ENCODE results near the gene SEC16A.
"Not testable (repeated sequence)": the region's sequence is repeated elsewhere in the genome, so short reads cannot be mapped to it uniquely, and the experiment has no call there.

SEC16A gene

DNA sequence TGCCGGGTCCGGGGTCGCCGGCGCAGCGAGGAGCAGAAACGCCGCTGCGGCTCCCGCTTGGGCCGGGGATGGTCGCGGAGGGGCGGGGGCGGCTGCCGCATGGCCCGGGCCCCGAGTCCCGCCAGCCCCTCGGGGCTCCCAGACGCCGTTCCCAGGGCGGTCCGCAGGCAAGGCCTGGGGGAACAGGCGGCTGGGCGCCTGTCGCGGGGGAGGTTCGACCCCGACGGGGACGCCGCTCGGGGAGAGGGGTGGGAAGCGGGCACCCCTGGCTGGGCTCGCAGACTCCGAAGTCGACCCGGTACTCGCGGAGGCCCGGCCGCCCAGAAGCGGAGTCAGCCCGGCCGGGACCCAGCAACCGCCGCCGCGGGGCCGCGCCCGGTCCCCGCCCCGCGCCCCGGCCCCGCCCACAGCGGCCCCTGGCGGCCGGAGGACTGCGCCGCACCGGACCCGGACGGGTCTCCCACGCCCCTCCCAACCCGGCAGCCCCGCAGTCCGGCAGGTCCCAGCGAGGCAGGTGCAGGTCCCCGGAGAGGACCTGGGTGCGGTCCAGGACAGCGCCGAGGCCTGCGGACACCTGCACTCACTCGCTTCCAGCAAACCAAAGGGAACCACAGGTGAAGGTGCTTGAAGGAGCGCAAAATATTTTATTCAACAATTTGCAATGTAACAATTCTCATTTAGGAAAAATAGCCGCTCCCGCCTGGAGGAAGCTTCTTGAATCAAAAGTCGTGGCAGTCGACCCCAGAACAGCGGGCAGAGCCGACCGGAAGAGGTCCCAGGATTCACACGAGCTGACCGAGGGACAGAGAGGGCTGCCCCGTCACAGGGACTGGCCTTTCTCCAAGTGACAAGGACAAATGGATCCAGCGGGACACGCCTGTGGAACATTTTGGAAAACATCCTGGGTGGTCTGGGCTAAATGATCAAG, 43.1 kb downstream of the SEC16A start, which contains the start of gene INPP5E:
Gene INPP5E, minus strand, starts transcription at position 365 of the 928 bp plus-strand sequence. CDS start 426 bp downstream, outside the sequence.
- no peak for FAIRE-seq

DNA sequence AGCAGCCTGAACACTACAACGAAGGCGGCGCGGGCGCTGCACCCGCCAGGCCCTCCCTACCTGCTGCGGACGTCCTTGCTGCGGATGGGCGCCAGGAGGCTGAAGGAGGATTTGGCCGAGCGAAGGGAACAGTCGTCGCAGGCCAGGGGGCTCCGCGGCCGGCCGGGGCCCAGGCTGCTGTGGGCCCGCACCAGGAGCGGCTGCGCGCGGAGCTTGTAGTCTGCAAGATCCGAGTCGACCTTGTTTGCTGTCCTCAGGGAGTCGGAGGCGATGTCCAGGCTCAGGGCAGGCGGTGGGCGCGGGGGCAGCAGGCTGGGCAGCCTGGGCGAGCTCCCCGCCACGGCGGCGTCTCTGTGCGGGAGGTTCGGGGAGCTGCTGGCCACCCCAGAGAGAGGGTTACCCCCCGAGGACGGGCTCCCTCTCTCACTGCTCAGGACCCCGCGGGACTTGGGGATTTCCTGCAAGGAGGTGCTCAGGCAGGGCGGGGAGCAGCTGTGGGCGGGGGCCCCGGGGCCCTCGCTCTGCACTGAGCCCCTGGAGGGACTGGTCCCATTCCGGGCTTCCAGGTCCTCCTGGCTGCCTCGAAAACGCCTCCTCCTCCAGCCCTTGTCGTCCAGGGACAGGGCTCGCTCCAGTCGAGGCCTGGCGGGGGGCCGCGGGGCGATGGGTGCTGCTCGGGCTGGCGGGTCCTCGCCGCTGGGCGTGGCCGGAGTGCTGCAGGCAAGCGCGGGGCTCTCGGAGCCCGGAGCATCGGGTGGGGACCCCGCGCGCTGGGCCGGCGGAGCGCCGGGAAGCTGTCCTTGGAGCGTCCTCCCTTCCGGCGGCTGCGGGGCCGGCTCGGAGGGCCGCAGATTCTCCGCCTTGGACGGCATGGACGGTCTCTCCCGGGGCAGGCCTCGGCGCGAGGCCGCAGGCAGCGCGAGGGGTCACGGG, 44.0 kb downstream of the SEC16A start:
- FAIRE-seq = no peak

DNA sequence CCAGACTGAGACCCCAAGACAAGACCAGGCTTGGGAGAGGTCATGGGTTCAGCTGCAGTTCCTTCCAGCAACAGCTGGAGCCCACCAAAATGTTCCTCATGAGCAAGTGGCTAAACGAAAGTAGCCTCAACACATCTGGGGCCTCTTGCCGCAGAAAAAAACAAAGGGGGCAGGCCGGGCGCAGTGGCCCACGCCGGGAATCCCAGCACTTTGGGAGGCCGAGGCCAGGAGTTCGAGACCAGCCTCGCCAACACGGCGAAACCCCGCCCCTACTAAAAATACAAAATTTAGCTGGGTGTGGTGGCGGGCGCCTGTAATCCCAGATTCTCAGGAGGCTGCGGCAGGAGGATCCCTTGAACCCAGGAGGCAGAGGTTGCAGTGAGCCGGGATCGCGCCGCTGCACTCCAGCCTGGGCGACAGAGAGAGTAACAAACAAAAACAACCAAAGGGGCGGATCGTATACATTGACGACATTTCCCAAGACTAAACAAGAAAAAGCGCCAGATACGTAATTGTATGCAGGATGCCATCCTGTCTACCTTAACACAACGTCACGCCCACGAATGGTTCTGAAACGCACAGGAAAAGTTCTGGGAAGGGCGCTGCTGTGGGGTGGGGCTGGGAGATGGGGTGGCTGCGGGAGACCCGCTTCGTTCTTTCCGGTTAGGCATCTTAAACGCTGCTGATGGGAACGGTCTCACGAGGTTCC, 44.8 kb downstream of the SEC16A start:
- no peak for FAIRE-seq

DNA sequence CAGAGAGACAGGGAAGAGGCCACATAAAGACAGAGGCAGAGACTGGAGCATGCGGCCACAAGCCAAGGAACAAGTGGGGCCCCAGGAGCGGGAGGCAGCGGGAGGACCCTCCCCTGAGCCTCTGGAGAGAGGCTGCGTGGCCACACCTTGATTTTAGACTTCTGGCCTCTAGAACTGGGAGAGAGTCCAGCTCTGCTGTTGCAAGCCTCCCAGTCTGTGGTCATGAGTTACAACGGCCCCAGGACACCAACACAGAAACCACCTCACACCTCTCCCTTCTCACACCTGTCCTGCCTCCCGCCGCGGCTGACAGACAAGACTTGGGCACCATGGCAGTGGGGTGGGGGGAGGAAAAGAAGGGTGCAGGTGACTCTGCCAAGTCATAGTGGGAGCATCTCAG, 45.4 kb downstream of the SEC16A start:
- FAIRE-seq = no peak

DNA sequence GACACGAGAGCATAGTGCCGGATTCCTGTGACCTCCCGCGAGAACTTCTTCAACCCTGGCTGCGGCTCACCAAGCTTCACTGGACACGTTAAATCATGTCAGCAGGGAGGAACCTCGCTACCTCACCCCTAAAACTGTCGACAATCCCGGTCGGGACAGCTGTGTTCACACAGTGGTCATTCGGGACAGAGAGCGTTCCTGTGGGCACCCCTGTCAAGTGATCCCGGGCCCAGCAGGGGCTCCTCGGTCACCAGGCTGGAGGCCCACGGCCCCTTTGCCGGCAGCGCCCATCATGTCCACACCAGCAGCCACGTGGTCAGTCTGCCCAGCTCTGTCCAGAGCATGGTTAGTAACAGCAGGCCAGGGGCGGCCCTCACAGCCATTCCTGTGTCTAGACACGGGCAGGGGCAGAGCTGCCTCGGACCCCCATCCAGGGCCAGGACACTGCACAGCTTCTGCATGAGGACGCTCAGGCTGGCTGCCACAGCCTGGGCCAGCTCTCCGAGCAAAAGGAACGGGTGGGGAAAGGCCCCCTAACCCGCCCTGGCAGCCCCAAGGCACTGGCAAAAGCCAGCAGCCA, 46.7 kb downstream of the SEC16A start:
- no peak for FAIRE-seq

DNA sequence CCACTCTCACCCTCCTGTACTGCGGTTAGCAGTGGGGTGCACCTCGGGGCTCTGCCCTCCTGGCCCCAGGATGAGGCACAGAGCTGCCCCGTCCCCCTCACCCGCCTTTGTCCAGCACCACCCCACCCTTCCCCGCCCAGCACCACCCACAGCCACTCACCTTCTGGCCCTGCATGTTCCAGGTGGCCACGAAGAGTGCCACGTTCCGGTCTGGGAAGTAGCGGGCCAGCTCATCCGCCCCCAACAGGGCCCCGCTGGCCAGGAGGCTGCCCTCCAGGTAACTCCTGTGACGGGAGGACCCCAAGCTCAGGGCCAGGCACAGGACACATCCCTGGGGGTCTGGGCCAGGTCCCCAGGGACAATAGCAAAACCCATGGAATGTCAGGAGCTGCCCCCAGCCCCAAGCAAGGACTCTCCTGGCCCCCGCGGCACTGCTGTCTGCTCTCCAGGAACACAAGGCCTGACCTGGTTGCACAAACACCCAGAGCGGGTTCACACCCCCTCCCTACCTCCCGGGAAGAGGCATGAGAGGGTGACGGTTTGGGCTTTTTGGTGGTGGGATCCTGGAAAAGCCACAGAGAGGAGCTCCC, 48.2 kb downstream of the SEC16A start:
- FAIRE-seq = no peak

DNA sequence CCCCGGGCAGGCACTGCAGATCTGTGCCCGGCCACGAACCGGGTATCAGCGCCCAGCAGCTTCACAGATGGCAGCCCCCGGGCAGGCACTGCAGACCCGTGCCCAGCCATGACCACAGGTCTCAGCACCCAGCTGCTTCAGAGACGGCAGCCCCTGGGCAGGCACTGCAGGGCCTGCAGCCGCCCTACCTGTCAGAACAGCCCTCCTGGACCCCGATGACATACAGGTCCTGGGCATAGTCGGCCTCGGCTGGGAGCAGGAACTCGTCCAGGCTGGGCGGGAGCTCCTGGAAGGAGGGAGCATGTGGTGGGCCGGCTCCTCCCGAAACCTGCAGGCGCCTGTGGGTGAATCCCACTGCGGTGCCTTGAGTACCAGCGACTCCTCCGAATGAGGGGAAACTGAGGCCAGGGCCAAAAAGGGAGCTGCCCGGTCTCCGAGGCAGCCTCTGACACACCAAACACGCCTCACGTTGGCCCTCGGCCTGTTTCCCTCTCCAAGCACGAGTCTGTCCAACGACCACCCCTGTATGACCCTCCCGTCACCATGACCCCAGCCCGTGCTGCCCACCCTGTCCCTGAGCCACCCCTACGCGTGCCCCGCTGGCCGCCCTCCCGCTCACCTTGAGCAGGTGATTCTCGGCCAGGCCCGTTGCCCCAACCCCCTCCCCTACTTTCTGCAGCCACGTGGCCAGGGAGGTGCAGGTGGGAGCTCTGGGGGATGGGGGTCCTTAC, 48.8 kb downstream of the SEC16A start:
- no peak for FAIRE-seq

DNA sequence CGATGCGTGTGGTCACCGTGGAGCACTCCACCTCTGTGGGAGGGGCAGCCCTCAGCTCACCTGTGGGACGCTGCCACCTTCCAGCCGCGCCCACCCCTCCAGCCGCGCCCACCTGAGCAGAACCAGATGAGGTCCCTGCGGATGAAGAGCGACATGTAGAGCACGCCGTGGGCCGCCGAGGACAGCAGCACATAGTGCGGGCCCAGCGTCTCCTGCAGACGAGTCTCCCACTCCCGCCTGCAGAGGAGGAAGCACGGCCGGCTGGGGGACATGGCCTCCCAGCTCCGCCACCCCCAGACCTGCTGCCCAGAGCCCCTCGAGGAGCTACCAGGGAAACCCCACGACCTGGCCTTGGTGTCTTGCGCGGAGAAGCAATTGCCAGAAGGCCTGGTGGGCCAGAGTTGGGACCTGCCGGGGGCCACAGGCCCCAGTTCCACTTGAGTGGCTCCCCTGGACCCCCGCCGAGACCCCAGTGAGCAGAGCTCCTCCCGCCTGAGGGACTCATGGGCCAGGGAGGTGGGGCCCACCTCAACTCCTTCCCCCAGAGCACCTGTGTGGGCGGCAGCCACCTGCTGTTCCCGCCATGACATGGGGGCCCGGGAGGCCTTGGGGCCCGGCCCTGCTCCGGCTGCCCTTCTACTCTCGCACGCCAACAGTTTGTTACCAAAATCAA, 49.7 kb downstream of the SEC16A start:
- no peak for FAIRE-seq

DNA sequence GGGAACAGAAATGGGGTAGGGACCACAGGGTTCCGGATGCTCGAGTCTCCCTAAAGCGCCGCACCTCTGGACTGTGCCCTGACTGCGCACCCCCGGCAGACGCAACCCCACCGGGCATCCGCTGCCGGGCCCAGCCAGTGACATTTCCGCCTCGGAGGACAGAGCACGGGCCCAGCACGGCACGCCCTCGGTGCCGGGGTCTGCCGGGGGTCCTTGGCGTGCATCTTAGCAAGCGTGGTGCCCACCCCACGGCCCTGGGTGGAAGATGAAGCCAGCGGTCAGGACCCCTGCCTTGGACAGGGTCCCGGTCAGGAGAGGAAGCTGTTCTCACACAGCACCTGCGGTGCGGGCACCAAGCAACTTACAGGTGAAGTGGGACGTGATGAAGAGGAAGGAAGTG, 50.2 kb downstream of the SEC16A start:
- FAIRE-seq = no peak

DNA sequence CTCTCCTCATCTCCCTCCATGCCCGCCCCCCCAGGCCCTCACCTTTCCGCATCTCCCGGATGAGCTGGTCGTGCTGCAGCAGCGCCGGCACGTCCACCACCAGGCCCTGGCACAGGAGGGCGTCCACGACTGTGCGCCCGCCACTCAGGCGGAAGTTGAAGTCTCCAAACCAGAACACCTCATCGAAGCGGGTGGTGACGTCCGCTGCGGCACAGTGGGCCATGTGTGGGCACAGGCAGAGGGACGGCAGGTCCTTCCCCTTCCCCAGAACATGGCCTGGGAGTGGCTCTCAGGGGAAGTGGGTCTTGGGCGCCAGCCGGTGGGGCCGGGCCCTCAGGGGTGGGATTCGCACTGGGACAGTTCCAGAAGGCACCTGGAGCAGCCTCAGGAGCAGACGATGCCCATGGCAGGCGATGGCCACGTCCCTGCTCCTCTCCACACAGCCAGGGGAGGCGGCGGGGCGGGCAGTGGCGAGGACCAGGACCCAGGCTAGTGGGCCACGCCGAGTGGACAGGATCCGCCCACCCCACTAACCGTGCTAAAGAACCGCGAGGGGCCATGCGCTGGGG, 51.0 kb downstream of the SEC16A start:
- FAIRE-seq = no peak

DNA sequence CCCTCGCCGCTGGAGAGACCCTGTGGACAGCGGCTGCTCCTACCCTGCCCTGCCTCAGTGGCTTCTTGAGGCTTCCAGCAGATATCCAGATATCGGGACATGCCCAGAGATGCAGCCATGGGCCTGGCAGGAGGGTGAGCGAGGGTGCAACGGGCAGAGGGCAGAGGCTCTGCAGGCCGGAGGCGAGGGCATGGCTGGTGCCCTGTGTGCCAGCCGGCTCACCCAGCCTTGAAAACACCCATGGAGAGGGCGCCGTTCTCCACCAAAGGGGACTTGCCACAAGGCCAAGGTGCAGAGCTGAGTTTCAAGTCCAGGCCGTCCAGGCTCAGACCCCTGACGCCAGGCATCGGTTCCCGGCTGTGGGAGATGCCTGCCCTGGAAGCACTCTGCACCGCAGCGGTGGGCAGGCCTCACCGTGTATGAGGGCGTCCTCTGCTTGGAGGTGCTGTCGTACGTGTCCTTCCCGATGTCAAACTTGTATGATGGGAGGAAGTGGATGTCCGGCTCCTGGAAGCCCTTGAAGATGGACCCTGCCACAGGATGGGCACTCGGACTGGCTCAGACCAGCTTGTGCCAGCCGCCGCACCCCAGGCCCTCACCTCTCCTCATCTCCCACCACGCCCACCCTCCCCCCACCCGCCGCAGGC, 52.1 kb downstream of the SEC16A start:
- no peak for FAIRE-seq

DNA sequence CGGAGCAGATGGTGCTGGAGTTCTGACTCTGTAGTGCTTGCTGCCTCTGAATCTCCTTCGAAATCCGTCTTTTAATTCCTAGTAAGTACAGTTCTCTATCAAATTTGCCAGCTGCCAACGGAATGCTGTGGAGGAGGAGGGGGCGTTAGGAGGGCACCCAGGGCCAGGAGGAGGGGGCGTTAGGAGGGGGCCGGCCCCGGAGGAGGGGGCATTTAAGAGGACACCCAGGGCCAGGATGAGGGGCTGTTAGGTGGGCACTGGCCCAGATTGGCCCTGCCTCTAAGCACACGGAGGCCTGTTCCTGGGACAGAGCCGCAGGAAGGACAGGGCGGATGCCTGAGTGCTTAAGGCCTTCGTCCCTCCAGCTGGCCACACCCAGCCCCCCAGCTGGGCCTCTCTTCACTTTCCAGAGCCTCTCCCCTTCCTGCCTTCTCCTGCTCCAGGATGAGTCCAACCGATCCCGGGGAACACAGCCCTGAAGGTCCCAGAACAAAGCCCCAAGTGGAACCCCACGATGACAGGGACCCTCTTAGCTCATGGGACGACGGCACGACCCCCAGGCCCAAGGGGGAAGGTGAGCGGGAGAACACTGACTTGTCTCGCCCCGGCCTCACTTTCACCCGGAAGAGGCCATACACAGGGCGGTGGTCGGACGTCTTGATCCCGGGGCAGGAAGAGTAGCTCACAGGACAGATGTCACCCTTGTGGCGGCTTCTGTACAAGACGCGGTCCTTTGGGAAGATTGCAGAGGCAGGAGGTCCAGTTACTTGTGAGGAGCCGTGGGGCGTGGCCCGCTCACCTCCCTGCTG, 53.0 kb downstream of the SEC16A start:
- no peak for FAIRE-seq

DNA sequence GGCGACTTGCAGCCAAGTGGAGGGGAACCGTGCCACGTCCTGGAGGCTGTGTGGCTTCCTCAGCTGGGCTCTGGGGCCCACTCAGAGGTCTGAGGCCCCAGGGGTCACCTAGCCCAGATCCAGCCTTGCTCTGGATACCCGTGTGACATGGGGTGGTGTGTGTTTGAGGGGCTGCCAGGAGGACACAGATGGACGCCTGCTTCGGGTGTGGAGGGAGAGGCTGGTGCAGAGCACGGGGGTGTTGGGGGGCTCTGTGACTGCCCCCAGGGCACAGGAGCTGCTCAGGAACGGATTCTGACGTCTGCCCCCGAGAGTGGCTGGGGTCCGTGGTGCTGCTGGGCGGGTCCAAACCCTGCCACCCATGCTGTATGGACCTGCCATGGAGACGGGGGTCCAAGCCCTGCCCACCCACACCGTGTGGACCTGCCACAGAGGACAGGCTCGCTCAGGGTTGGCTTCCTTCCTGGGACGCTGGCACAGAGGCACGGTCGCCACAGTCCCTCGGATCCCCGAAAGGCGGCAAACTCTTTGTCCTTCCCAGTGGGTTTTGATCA, 53.7 kb downstream of the SEC16A start:
- FAIRE-seq = no peak

DNA sequence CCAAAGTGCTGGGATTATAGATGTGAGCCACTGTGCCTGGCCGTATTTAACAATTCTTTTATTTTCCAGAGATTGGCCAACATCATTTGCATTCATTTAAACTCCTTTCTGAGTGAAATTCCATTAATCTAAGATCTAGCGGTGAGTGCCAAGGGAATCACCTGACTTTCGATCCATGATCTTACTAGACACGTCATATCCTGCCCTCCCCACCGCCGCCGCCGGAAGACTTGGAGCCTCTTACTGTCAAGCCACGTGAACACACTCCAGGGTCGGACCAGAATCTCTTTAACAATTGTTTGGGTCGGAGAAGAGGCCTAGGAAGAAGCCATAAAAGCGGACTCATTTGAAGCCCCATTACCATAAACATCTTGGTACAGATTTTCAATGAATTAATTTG, 56.1 kb downstream of the SEC16A start:
- no peak for FAIRE-seq

DNA sequence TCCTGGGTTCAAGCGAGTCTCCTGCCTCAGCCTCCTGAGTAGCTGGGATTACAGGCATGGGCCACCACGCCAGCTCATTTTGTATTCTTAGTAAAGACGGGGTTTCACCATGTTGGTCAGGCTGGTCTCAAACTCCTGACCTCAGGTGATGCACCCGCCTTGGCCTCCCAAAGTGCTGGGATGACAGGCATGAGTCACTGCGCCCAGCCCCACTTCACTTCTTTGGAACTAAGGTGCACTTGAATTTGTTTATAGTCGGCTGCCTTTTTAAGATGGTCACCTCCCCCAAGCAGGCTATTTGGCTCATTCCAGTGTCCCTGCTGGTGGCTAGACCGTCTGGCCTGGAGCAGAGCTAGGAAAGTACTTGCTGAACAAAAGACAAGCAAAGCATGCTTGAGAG, 57.5 kb downstream of the SEC16A start:
- FAIRE-seq = not testable (repeated sequence)

DNA sequence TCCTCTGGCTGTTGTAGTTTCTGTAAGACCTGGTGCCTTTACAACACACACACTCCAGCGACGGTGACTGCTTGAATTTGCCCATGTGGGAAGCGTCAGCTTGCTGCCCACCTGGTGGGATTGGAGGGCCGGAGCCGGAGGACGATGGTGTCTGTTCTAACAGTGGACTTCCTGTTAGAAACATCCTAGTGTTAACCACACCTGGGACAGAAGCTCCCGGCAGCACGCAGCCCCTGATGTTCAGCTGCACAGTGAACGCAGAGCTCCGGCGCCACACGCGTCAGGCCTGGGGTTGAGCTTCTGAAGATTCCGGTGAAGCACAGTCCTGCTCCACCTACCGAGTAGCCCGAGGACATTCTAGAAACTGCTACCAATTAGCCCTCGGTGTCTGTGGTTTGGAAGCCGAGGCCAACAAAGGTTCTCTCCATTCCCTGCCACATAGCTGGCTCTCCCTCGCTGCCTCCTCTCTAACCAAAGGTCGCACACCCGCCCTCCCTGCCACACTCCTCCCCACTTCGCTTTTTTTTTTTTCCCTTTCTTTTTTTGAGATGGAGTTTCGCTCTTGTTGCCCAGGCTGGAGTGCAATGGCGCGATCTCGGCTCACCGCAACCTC, 58.0 kb downstream of the SEC16A start:
- FAIRE-seq = no peak

DNA sequence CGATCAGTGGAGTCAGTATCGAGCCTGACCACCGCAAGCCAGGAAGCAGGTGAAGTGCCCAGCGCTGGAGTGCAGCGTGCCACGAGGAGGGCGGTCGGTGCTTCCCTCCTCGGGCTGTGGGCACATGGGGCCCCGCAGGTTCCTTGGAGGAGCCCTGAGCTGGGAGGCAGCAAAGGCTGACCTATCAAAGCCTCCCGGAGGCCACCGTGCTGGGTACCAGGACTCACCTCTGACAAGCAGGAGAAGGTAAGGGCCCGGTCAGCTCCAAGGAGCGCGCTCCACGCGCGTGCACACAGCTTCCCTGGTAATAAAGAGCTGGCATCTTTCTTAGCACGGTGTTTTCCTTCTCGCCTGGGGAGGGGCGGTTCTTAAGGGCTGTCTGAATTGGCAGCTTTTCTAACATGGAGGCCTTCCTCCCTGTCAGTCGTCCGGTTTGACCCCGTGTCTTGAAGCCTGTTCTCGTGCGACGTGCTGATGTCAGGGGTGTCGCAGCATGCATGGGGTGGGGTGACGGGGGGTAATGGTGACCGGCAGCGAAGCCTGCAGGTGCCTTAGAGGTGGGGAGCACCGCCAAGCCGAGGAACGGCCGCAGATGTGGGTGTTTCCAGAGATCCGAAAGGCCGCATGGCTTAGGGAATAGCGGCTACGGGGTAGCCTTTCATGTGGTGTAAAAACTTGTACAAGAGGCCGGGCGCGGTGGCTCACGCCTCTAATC, 59.3 kb downstream of the SEC16A start:
- FAIRE-seq = no peak

DNA sequence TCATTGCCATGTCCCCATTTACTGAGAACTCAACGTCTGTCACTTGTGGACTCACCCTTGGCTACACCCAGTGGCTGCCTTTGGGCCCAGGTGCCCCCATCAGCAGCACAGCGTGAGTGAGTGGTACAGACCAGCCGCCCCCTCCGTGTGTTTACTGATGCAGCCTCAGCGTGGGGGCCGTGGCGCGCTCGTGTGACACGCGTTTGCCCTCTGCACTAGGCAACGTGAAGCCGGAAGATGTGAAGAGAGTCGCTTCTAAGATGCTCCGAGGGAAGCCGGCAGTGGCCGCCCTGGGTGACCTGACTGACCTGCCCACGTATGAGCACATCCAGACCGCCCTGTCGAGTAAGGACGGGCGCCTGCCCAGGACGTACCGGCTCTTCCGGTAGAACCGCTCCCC, 60.0 kb downstream of the SEC16A start:
- FAIRE-seq = no peak
